Thoracic aorta (tissue), 2 donors: Measurements from ENCODE around the gene LRRC28. TPM values are rescaled to one million over a fixed set of nuclear protein-coding genes. Genes with fewer than 3 reads are reported as not detected.

Experiments
- ATAC-seq: fragments of 150-250 bp; one replicate; pipeline ENCODE4 v1.8.0; 2017; ENCODE audit warnings: low read depth; ENCODE audit not compliant: insufficient number of reproducible peaks, low FRiP score
- DNase-seq: peaks from one replicate; pipeline ENCODE4 v3.0.0-alpha.2; 2020; ENCODE audit warnings: low spot score
- H3K27ac ChIP-seq, 2 donors: fragments of 200-600 bp; sonication (generic); 1 replicate in 1 of 2; 2 replicates in 1 of 2; pipeline ENCODE4 v1.5.1; 2016; ENCODE audit warnings: mild to moderate bottlenecking in 2 of 2, moderate library complexity in 2 of 2
- H3K27me3 ChIP-seq: fragments of 200-600 bp; sonication (generic); replicated peaks from 2 replicates; pipeline ENCODE4 v1.6.0; 2016; ENCODE audit warnings: mild to moderate bottlenecking; ENCODE audit not compliant: insufficient read depth
- H3K36me3 ChIP-seq: fragments of 200-600 bp; sonication (generic); one replicate; pipeline ENCODE4 v1.5.1; 2016
- H3K4me1 ChIP-seq, 2 donors: fragments of 200-600 bp; sonication (generic); 1 replicate in 1 of 2; 2 replicates in 1 of 2; pipeline versions ENCODE4 v1.5.1 to v1.6.0; 2016; ENCODE audit warnings: low read depth in 2 of 2, mild to moderate bottlenecking in 1 of 2; ENCODE audit not compliant: control insufficient read depth in 1 of 2
- H3K4me3 ChIP-seq: fragments of 200-600 bp; sonication (generic); 2 replicates; pipeline ENCODE4 v1.5.1; 2016; ENCODE audit warnings: mild to moderate bottlenecking
- H3K9me3 ChIP-seq: fragments of 200-600 bp; sonication (generic); 2 replicates; pipeline ENCODE4 v1.5.1; 2016
- total RNA-seq, 2 donors: library from RNA; depleted of rRNA; stranded (reverse); fragments of >200 nt; gene quantifications; one replicate each; pipeline versions ENCODE4 v1.1.0 to v1.2.3, GENCODE V29; 2016
- TF ChIP-seq, protein P1 (sequence below): fragments of 200-600 bp; sonication (generic); IDR thresholded peaks from one replicate; pipeline ENCODE4 v1.5.1; 2019; ENCODE audit warnings: antibody characterized with exemption

The LRRC28 gene
- total RNA-seq, 2 donors from 2014 or later, result 30.1 to 35.3 TPM

DNA sequence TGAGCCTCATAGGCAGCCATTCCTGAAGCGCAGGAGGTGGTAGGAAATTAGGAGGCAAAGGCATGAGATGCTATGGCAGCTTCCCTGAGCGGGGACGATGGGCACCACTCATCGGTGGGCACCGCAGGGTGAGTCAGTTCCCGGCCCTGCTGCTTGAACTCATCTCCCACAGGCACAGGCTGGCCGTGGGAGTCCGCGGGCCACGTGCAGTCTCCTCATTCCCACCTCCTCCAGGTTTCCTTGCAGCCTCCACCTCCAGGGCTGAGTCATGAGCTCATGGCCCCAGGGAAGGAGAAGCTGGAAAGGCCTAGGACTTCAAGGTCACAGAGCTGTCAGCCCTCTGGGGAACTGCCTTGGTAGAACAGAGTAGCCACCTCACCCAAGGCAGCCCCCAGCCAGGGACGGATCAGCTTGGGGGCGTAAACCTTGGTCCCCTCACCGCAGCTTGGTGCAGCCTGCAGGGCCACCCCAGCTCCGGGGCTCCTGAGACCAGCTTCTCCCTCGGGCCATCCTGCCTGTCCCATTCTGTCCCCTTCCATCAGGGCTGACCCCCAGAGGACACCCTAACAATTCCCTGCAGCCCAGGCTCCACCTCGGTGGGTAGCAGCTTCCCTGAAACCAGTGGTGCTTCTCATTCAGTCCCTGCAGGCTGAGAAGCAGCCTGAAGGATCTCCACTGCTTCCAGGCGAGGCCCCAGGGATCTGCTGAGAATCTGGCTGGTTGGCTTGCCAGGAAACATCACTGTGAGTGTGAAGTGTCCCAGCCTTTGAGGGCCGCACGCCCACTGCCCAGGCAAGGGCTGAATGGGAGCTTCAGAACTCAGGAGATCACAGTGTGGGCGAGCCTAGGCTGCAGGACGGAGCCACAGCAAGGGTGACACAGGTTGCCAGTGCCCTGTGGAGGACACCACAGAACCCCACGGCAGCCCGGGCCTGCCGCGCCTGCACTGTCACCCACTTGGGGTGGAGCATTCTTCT is 163.8 kb downstream of the LRRC28 start:
- DNase-seq (no peak), ATAC-seq (no peak)
- Histone ChIP-seq H3K4me1 (no peaks in the 10 kb centered on the region), H3K4me3 (no peak overlapping the region), H3K36me3 (no peaks in the 10 kb centered on the region), H3K27me3 (no peaks in the 10 kb centered on the region), H3K9me3 (no peaks in the 10 kb centered on the region), H3K27ac (no peak overlapping the region)
- TF ChIP-seq, protein P1, sequence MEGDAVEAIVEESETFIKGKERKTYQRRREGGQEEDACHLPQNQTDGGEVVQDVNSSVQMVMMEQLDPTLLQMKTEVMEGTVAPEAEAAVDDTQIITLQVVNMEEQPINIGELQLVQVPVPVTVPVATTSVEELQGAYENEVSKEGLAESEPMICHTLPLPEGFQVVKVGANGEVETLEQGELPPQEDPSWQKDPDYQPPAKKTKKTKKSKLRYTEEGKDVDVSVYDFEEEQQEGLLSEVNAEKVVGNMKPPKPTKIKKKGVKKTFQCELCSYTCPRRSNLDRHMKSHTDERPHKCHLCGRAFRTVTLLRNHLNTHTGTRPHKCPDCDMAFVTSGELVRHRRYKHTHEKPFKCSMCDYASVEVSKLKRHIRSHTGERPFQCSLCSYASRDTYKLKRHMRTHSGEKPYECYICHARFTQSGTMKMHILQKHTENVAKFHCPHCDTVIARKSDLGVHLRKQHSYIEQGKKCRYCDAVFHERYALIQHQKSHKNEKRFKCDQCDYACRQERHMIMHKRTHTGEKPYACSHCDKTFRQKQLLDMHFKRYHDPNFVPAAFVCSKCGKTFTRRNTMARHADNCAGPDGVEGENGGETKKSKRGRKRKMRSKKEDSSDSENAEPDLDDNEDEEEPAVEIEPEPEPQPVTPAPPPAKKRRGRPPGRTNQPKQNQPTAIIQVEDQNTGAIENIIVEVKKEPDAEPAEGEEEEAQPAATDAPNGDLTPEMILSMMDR, result no peak

DNA sequence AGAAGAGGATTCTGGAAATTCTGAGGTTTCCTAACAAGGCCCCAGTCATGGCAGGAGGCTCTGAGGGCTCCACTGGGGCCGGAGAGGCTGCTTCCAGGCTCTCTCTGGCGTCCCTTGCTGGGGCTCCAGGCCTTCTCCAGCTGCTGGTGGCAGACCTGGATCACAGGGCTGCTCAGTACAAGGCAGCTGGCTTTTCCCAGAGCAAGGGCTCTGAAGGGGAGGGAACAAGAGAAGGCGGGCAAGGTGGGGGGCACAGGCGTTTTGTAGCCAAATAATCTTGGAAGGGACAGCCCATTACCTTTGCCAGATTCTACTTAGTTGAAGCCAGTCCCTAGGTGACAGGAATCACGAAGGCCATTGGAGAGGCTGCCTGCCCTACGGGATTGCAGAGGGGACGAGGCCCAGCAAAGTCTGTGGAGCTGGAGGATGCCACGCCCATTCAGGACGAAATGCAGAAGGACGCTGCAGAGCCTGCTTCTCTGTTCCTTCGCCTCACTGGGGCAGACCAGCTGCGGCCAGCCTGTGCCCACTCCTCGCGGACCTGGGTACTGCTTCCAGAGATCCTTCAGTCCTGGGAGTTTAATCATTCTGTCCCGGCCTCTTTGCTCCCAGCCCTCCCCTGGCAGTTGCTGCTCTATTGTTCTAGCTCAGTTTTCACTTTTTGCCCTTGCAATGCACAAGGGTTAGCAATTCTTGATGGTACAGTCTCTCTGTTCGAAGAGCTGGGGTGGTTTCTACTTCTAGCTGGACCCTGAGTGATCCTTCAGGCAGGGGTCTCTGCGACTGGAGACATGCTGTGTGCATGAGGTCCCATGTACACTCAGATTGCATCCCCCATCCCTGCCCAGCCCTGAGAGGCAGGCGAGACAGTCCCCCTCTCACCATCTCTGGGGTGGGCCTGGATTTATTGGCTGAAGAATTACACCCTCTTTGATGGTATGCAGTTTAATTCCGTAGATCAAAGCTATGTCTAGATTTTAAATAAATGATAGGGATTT is 165.2 kb downstream of the LRRC28 start:
- TF ChIP-seq, protein P1, result no peak
- DNase-seq (no peak), ATAC-seq (no peak)
- Histone ChIP-seq H3K27ac (no peak overlapping the region), H3K27me3 (no peaks in the 10 kb centered on the region), H3K9me3 (no peaks in the 10 kb centered on the region), H3K36me3 (no peaks in the 10 kb centered on the region), H3K4me1 (no peaks in the 10 kb centered on the region), H3K4me3 (no peak overlapping the region)

DNA sequence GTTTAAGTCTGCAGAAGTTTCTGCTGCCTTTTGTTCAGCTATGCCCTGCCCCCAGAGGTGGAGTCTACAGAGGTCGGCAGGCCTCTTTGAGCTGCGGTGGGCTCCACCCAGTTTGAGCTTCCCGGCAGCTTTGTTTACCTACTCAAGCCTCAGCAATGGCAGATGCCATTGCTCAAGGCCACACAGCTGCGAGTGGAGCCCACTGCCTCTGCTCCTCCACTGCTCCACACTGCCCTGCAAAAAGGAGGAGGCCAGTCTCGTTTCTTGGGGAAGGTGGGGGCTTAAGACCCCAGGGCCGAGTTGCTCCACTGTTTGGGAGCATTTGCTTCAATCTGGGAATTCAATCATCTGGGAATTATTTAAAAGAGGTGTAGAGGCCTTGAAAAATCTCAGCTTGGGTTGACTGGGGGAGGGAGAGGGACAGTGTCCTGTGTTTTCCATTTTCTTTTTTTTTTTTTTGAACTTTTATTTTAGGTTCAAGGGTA is 169.9 kb downstream of the LRRC28 start:
- H3K36me3 ChIP-seq, result no peaks in the 10 kb centered on the region
- H3K9me3 ChIP-seq, result no peaks in the 10 kb centered on the region
- H3K27me3 ChIP-seq, result no peaks in the 10 kb centered on the region
- no peak overlapping the region for H3K27ac ChIP-seq
- TF ChIP-seq, protein P1, result no peak
- no peak overlapping the region for H3K4me3 ChIP-seq
- DNase-seq (no peak), ATAC-seq (no peak)
- H3K4me1 ChIP-seq, result peaks cover 16 to 19% of the 10 kb centered on the region in 2 donors

DNA sequence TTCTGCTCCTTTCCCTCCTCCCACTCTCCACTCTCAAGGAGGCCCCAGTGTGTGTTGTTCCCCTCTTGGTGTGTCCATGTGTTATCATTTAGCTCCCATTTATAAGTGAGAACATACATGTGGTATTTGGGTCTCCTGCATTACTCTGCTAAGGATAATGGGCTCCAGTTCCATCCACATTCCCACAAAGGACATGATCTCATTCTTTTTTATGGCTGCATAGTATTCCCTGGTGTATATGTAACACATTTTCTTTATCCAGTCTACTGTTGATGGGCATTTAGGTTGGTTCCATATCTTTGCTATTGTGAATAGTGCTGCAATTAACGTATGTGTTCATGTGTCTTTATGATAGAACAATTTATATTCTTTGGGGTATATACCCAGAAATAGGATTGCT is 170.5 kb downstream of the LRRC28 start:
- TF ChIP-seq, protein P1, result no peak
- no peak overlapping the region for H3K27ac ChIP-seq
- H3K27me3 ChIP-seq, result no peaks in the 10 kb centered on the region
- no peaks in the 10 kb centered on the region for H3K36me3 ChIP-seq
- H3K4me1 ChIP-seq, result peaks cover 16 to 21% of the 10 kb centered on the region in 2 donors
- H3K4me3 ChIP-seq, result no peak overlapping the region
- H3K9me3 ChIP-seq, result no peaks in the 10 kb centered on the region
- no peak for DNase-seq
- ATAC-seq, result no peak
